Measurements from ENCODE around the gene OSBPL5.

The OSBPL5 gene

GRCh38 chr11:3055891-3056290 lies 109.2 kb downstream of the OSBPL5 start:
- H3K36me3 ChIP-seq, result peaks cover 0 to 19% (median 7%) of the 10 kb centered on the region in 3 donors
- H3K27me3 ChIP-seq, result no peaks in the 10 kb centered on the region
- H3K27ac ChIP-seq, result peak overlapping the region in 1 of 2 donors; percentile 87
- intact Hi-C loops (cut with DNase I; ENCODE audit: low total_unique reads), result no loop called here
- H3K4me1 ChIP-seq, result peaks cover 0 to 32% (median 19%) of the 10 kb centered on the region in 4 donors
- peak overlapping the region; percentile 85 to 96 for H3K4me3 ChIP-seq
- DNase-seq, result peak in 1 of 2 donors; percentile 54
- H3K9me3 ChIP-seq, result no peaks in the 10 kb centered on the region
- TF ChIP-seq CTCF (IDR thresholded peaks at IDR 0.05), result no peak

- Histone ChIP-seq H3K27me3 (no peaks in the 10 kb centered on the region), H3K27ac (no peak overlapping the region), H3K9me3 (no peaks in the 10 kb centered on the region), H3K4me1 (peaks cover 0 to 49% (median 37%) of the 10 kb centered on the region in 4 donors), H3K4me3 (no peak overlapping the region), H3K36me3 (peaks cover 0 to 21% (median 9%) of the 10 kb centered on the region in 3 donors)
- no peak for TF ChIP-seq CTCF (IDR thresholded peaks at IDR 0.05)
- no peak for DNase-seq
- intact Hi-C loops (cut with DNase I; ENCODE audit: low total_unique reads), result no loop called here
These were observed 112.5 kb downstream of the OSBPL5 start for GRCh38 chr11:3052567-3052966.

GRCh38 chr11:3052109-3052479 lies 113.0 kb downstream of the OSBPL5 start:
- TF ChIP-seq CTCF (IDR thresholded peaks at IDR 0.05), result no peak
- intact Hi-C loops (cut with DNase I; ENCODE audit: low total_unique reads), result no loop called here
- Histone ChIP-seq H3K4me1 (peaks cover 0 to 48% (median 37%) of the 10 kb centered on the region in 4 donors), H3K27ac (no peak overlapping the region), H3K36me3 (peaks cover 0 to 24% (median 13%) of the 10 kb centered on the region in 3 donors), H3K4me3 (no peak overlapping the region), H3K27me3 (no peaks in the 10 kb centered on the region), H3K9me3 (no peaks in the 10 kb centered on the region)
- no peak for DNase-seq

DNA sequence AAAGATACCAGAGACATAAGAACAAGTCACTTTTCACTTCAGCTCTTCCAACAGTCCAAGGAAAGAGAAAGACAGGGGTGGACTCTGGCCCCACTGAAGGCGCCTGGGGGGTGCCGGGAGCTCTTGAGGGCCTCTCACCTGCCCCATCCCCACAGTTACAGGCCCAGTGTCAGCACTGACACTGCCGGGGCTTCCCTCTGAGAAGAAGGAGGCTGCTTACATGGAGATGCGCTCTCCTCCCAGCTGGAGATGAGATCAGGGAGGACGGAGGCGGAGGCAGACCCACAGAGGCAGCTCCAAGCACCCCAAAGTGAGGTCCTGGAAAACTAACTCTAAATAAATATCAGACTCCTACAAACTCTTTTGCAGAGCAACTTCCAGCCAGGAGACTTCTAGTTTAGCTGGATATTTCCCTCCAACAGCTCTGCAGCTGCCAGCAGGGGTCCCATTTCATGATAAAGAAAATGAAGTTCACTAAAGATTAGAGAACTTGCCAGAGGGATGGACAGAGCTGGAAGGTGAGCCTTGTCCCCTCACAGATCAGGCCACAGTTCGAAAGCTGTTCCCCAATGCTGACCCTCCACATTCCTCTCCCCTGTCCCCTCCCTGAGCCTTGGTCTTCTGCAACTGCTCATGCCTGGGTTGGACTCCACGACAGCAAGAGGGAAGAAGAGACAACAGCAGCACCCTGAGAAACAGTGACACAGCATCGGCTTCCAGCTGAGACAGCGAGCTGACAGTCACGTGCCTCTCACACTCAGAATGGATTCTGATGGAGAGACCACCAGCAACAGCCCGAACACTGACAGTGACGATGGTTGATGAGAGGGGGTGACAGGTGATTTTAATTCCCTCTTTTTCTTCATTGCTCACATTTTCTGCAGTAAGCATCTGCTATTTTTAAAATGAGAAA lies 113.7 kb downstream of the OSBPL5 start:
- no peak for DNase-seq
- intact Hi-C loops (cut with DNase I; ENCODE audit: low total_unique reads), result no loop called here
- Histone ChIP-seq H3K9me3 (no peaks in the 10 kb centered on the region), H3K36me3 (peaks cover 0 to 25% (median 13%) of the 10 kb centered on the region in 3 donors), H3K27ac (no peak overlapping the region), H3K27me3 (no peaks in the 10 kb centered on the region), H3K4me1 (peaks cover 0 to 44% (median 35%) of the 10 kb centered on the region in 4 donors), H3K4me3 (no peak overlapping the region)
- no peak for TF ChIP-seq CTCF (IDR thresholded peaks at IDR 0.05)

DNA sequence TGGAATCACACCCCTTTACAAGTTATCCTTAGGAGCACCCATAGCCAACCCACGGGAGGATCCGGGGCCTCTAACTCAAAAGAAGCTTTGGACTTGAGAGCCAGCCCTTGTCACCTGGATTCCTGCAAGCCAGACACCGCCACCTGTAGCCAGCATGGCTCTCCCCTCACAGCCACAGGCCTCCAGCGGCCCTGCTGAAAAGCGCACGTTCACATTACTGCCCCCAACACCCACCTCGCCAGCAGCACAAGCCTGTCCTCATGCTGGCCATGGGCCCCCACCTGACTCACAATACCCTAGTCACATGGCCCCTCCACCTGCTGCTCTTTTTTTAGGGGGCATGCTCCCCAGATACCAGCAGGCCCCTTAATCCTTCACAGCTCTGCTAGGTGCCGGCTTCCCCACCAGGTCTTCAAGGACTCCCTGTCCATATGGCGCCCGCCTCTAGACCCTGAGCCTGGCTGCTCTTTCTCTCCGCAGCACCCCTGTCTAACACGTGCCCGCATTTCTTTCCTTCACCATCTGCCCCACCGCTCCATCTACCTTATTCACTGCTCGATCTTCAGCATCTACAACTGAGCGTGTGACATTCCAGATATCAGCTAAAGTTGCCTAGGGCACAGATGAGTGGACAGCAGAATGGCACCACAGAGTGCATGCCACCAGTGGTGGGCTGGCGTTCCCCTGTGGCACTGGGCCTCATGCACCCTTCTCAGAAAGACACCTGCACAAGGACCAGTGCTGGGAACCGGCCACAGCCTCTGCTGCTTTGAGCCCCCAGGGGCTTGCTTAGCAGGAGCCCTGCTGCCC lies 114.5 kb downstream of the OSBPL5 start:
- no peaks in the 10 kb centered on the region for H3K9me3 ChIP-seq
- no peak for TF ChIP-seq CTCF (IDR thresholded peaks at IDR 0.05)
- peaks cover 0 to 35% (median 27%) of the 10 kb centered on the region in 4 donors for H3K4me1 ChIP-seq
- peak overlapping the region; percentile 42 to 65 for H3K27ac ChIP-seq
- DNase-seq, result no peak
- H3K27me3 ChIP-seq, result no peaks in the 10 kb centered on the region
- H3K4me3 ChIP-seq, result no peak overlapping the region
- H3K36me3 ChIP-seq, result peaks cover 0 to 34% (median 19%) of the 10 kb centered on the region in 3 donors
- intact Hi-C loops (cut with DNase I; ENCODE audit: low total_unique reads), result no loop called here

All from tibial artery (tissue), 4 donors.